ENCODE measurements around the gene PRDM15. TPM values are rescaled to one million over a fixed set of nuclear protein-coding genes. Genes with fewer than 3 reads are reported as not detected.

The PRDM15 gene
- total RNA-seq, 6 donors from 2014 or later, result 5.3 to 31.4 (median 7.4) TPM

- H3K4me3 ChIP-seq, result no peak overlapping the region
- peaks cover 2 to 75% (median 27%) of the 10 kb centered on the region in 4 donors for H3K36me3 ChIP-seq
- DNase-seq (no peak), ATAC-seq (ENCODE audit: low FRiP score in 2 of 2) (peak in 1 of 2 donors; percentile 25)
- no peaks in the 10 kb centered on the region for H3K9me3 ChIP-seq
- no peaks in the 10 kb centered on the region for H3K4me1 ChIP-seq
- WGBS, 2 donors, result 65 to 73% methylated on average over 12 of the region's 12 CpGs
- no peaks in the 10 kb centered on the region for H3K27me3 ChIP-seq
- peak overlapping the region in 1 of 4 donors; percentile 17 for H3K27ac ChIP-seq
- TF ChIP-seq POLR2AphosphoS5 (IDR thresholded peaks at IDR 0.05) (peak in 1 of 2 donors; percentile 14), CTCF (IDR thresholded peaks at IDR 0.05) (no peak), POLR2A (IDR thresholded peaks at IDR 0.05) (no peak), EP300 (IDR thresholded peaks at IDR 0.05) (peak in 1 of 4 donors; percentile 81)
Measured at GRCh38 chr21:41901099-41901498, 22.0 kb upstream of the PRDM15 start.

DNA sequence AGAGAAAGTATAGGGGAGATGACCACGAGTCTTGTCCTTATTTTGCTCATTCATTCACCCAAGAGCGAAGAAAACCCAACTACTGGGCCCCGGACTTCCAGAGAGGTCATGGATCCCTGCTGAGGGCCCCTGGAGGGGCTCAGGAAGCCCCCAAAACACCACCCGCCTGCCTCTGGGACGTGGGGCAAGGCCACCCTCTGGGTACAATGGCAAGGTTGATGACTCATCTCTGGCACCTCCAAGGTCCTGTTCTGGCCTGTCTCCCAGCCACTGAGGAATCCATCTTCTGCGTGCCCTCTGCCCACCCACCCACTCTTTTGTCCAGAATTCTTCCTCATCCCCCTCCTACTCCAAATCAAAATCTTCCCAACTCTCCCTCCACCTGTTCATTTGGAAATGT, 21.3 kb upstream of the PRDM15 start:
- Histone ChIP-seq H3K4me3 (no peak overlapping the region), H3K9me3 (no peaks in the 10 kb centered on the region), H3K27ac (no peak overlapping the region), H3K27me3 (no peaks in the 10 kb centered on the region), H3K4me1 (no peaks in the 10 kb centered on the region), H3K36me3 (peaks cover 0 to 75% (median 24%) of the 10 kb centered on the region in 4 donors)
- no peak for TF ChIP-seq POLR2A (IDR thresholded peaks at IDR 0.05)
- TF ChIP-seq CTCF (IDR thresholded peaks at IDR 0.05), result no peak
- TF ChIP-seq POLR2AphosphoS5 (IDR thresholded peaks at IDR 0.05), result no peak
- TF ChIP-seq EP300 (IDR thresholded peaks at IDR 0.05), result no peak
- DNase-seq (no peak), ATAC-seq (ENCODE audit: low FRiP score in 2 of 2) (no peak)
- 84 to 87% methylated on average over 6 of the region's 6 CpGs for WGBS, 2 donors

DNA sequence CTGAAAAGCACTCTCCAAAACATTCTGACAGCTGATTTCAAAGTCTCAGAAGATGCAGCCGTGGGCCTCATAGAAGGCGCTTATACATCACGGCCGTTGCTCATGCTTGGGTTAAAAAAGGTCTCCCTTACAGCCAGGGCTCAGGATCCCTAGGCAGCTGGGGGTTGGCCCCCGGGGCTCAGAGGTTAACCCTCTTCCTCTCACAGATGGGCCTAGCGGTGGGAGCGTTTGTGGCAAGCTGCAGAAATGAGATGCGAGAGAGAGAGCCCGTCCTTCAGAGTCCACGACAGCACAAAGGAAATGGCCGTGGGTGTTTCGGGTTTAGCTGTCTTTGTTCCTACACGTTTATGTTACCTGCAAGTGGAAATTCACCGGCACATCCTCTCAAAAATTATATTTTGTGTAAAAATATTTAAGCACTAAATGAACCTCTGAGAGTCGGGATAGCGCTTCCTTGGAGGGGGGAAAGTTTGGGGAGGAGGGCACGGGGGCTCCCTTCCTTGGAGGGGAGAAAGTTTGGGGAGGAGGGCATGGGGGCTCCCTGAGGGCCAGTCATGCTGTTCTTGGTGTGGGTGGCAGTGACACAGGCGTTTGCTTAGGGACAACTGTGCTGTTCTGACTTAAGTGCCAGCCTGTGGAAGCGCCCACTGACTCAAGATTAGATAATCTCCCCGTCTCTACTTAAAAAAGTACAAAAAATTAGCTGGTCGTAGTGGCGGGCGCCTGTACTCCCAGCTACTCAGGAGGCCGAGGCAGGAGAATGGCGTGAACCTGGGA, 20.5 kb upstream of the PRDM15 start:
- ATAC-seq (ENCODE audit: low FRiP score in 2 of 2), result no peak
- TF ChIP-seq EP300 (IDR thresholded peaks at IDR 0.05) (no peak), POLR2A (IDR thresholded peaks at IDR 0.05) (no peak), POLR2AphosphoS5 (IDR thresholded peaks at IDR 0.05) (no peak), CTCF (IDR thresholded peaks at IDR 0.05) (no peak)
- Histone ChIP-seq H3K4me1 (no peaks in the 10 kb centered on the region), H3K4me3 (no peak overlapping the region), H3K36me3 (peaks cover 0 to 75% (median 24%) of the 10 kb centered on the region in 4 donors), H3K9me3 (no peaks in the 10 kb centered on the region), H3K27me3 (no peaks in the 10 kb centered on the region), H3K27ac (no peak overlapping the region)
- 82 to 87% methylated on average over 25 of the region's 25 CpGs for WGBS, 2 donors
- no peak for DNase-seq

- no peaks in the 10 kb centered on the region for H3K9me3 ChIP-seq
- no peak overlapping the region for H3K4me3 ChIP-seq
- TF ChIP-seq CTCF (IDR thresholded peaks at IDR 0.05) (no peak), POLR2A (IDR thresholded peaks at IDR 0.05) (no peak), EP300 (IDR thresholded peaks at IDR 0.05) (no peak), POLR2AphosphoS5 (IDR thresholded peaks at IDR 0.05) (no peak)
- peaks cover 0 to 72% (median 24%) of the 10 kb centered on the region in 4 donors for H3K36me3 ChIP-seq
- no peaks in the 10 kb centered on the region for H3K27me3 ChIP-seq
- H3K4me1 ChIP-seq, result no peaks in the 10 kb centered on the region
- DNase-seq, result peak in 1 of 2 donors; percentile 66
- no peak for ATAC-seq (ENCODE audit: low FRiP score in 2 of 2)
- H3K27ac ChIP-seq, result no peak overlapping the region
- WGBS, 2 donors, result 79 to 95% methylated on average over 10 to 17 of the region's 17 CpGs
Measured at GRCh38 chr21:41898998-41899397, 19.9 kb upstream of the PRDM15 start.
